ENCODE data around the gene NKAPL. TPM values are rescaled to one million over a fixed set of nuclear protein-coding genes. Genes with fewer than 3 reads are reported as not detected.
"Not testable (repeated sequence)": the region's sequence is repeated elsewhere in the genome, so short reads cannot be mapped to it uniquely, and the experiment has no call there.

Gene NKAPL
- total and polyA plus RNA-seq, 3 donors from 2014 or later, result 19.1 to 30.1 (median 27.2) TPM

- DNase-seq, result no peak
- H3K27me3 ChIP-seq, result no peaks in the 10 kb centered on the region
- H3K4me3 ChIP-seq, result no peak overlapping the region
- intact Hi-C loops (cut with DNase I; ENCODE audit: low total_unique reads), result no loop called here
- H3K4me1 ChIP-seq, result no peaks in the 10 kb centered on the region
- H3K27ac ChIP-seq, result no peak overlapping the region
- H3K9me3 ChIP-seq, result no peaks in the 10 kb centered on the region
- H3K36me3 ChIP-seq (ENCODE audit: low read depth, missing control alignments), result no peaks in the 10 kb centered on the region
- TF ChIP-seq POLR2A (IDR thresholded peaks at IDR 0.05), result no peak
- no peak for TF ChIP-seq CTCF (IDR thresholded peaks at IDR 0.05)
- WGBS, 2 donors, result 94% methylated on average over 5 of the region's 5 CpGs
These were observed 36.2 kb downstream of the NKAPL start for GRCh38 chr6:28295326-28295725.

DNA sequence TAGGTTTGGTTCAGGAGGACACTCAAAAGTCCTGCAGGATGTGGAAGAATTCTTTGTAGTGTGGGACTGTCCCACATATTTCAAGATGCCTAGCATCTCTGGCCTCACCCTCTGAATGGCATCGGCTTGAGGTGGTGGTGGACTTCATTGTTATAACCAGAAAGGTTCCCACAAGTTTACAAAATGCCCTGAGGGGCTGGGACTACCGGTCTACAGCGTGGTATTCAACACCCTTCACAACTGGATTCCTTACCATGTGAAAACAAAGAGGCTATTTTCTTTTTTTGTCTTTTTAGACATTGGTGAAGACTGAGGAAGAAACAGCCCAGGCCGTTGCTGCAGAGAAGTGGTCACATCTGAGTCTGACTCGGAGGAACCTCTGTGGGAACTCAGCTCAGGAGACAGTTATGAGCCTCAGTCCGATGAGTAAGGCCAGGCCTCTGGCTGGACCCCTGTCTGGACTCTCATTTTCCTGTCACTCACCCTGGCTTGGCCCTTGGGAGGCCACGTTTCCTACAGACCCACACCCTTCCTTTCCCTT lies 37.5 kb downstream of the NKAPL start:
- Histone ChIP-seq H3K36me3 (ENCODE audit: low read depth, missing control alignments) (no peaks in the 10 kb centered on the region), H3K9me3 (no peaks in the 10 kb centered on the region), H3K4me3 (no peak overlapping the region), H3K27ac (no peak overlapping the region), H3K4me1 (no peaks in the 10 kb centered on the region), H3K27me3 (no peaks in the 10 kb centered on the region)
- WGBS, 2 donors, result 92 to 97% methylated on average over 7 of the region's 7 CpGs
- DNase-seq, result no peak
- no peak for TF ChIP-seq CTCF (IDR thresholded peaks at IDR 0.05)
- no peak for TF ChIP-seq POLR2A (IDR thresholded peaks at IDR 0.05)
- intact Hi-C loops (cut with DNase I; ENCODE audit: low total_unique reads), result no loop called here

- WGBS, 2 donors, result 85 to 91% methylated on average over 3 of the region's 3 CpGs
- no peaks in the 10 kb centered on the region for H3K36me3 ChIP-seq (ENCODE audit: low read depth, missing control alignments)
These were observed 44.5 kb downstream of the NKAPL start for GRCh38 chr6:28303570-28303969.

GRCh38 chr6:28306363-28306762 lies 47.3 kb downstream of the NKAPL start:
- H3K36me3 ChIP-seq (ENCODE audit: low read depth, missing control alignments); H3K9me3 ChIP-seq; H3K27me3 ChIP-seq; H3K4me3 ChIP-seq; H3K4me1 ChIP-seq; H3K27ac ChIP-seq; intact Hi-C loops (cut with DNase I; ENCODE audit: low total_unique reads); DNase-seq: not testable (repeated sequence)

More at GRCh38 chr6:28303570-28303969, 44.5 kb downstream of the NKAPL start:
- Histone ChIP-seq H3K4me1 (no peaks in the 10 kb centered on the region), H3K27ac (no peak overlapping the region), H3K4me3 (no peak overlapping the region), H3K9me3 (no peaks in the 10 kb centered on the region), H3K27me3 (no peaks in the 10 kb centered on the region)
- no peak for TF ChIP-seq CTCF (IDR thresholded peaks at IDR 0.05)
- no peak for TF ChIP-seq POLR2A (IDR thresholded peaks at IDR 0.05)
- DNase-seq, result no peak
- intact Hi-C loops (cut with DNase I; ENCODE audit: low total_unique reads), result no loop called here

Other genes with a start within 250 kb of the NKAPL start
- 10 to 100 TPM in 1 of 2 donors, 1 to 10 TPM in 1; 9.2 to 17.9 TPM for gene ZNF165, start 178.7 kb upstream of the NKAPL start, total RNA-seq
- 23.2 TPM for gene ZNF165, start 178.7 kb upstream of the NKAPL start, polyA plus RNA-seq (ENCODE audit: insufficient read depth, low read depth, low replicate concordance)
- gene ZSCAN16, start 134.7 kb upstream of the NKAPL start, total RNA-seq, result 1 to 10 TPM; 3.5 to 4.4 TPM
- 3.6 TPM for gene ZSCAN16, start 134.7 kb upstream of the NKAPL start, polyA plus RNA-seq (ENCODE audit: insufficient read depth, low read depth, low replicate concordance)
- gene ZKSCAN8, start 117.4 kb upstream of the NKAPL start, total RNA-seq, result 10 to 100 TPM; 34.1 to 36.4 TPM
- gene ZKSCAN8, start 117.4 kb upstream of the NKAPL start, polyA plus RNA-seq (ENCODE audit: insufficient read depth, low read depth, low replicate concordance), result 20.9 TPM
- 10 to 100 TPM; 36.5 to 38.2 TPM for gene ZSCAN9, start 34.0 kb upstream of the NKAPL start, total RNA-seq
- gene ZSCAN9, start 34.0 kb upstream of the NKAPL start, polyA plus RNA-seq (ENCODE audit: insufficient read depth, low read depth, low replicate concordance), result 39.6 TPM
- gene ZKSCAN4, start 7.0 kb upstream of the NKAPL start, total RNA-seq, result 1 to 10 TPM; 7.2 to 8.8 TPM
- 23.2 TPM for gene ZKSCAN4, start 7.0 kb upstream of the NKAPL start, polyA plus RNA-seq (ENCODE audit: insufficient read depth, low read depth, low replicate concordance)
- 10 to 100 TPM; 16.4 to 26.1 TPM for gene ZSCAN26, start 7.8 kb downstream of the NKAPL start, total RNA-seq
- 11.4 TPM for gene ZSCAN26, start 7.8 kb downstream of the NKAPL start, polyA plus RNA-seq (ENCODE audit: insufficient read depth, low read depth, low replicate concordance)
- gene PGBD1, start 22.3 kb downstream of the NKAPL start, total RNA-seq, result 1 to 10 TPM; 6.1 to 6.9 TPM
- gene PGBD1, start 22.3 kb downstream of the NKAPL start, polyA plus RNA-seq (ENCODE audit: insufficient read depth, low read depth, low replicate concordance), result 4.8 TPM
- 10 to 100 TPM; 21.4 to 29.0 TPM for gene ZSCAN31, start 76.9 kb downstream of the NKAPL start, total RNA-seq
- gene ZSCAN31, start 76.9 kb downstream of the NKAPL start, polyA plus RNA-seq (ENCODE audit: insufficient read depth, low read depth, low replicate concordance), result 51.3 TPM
- 1 to 10 TPM; 8.1 to 8.3 TPM for gene ZKSCAN3, start 90.7 kb downstream of the NKAPL start, total RNA-seq
- 5.4 TPM for gene ZKSCAN3, start 90.7 kb downstream of the NKAPL start, polyA plus RNA-seq (ENCODE audit: insufficient read depth, low read depth, low replicate concordance)
- 10 to 100 TPM; 12.2 to 12.3 TPM for gene ZSCAN12, start 140.4 kb downstream of the NKAPL start, total RNA-seq
- 7.0 TPM for gene ZSCAN12, start 140.4 kb downstream of the NKAPL start, polyA plus RNA-seq (ENCODE audit: insufficient read depth, low read depth, low replicate concordance)
- gene ZSCAN23, start 184.2 kb downstream of the NKAPL start, total RNA-seq, result 1 to 10 TPM; 8.3 to 9.1 TPM
- 2.4 TPM for gene ZSCAN23, start 184.2 kb downstream of the NKAPL start, polyA plus RNA-seq (ENCODE audit: insufficient read depth, low read depth, low replicate concordance)

Data from testis (tissue), 3 donors.